ENCODE results near the gene GOLGB1.

GOLGB1 gene

DNA sequence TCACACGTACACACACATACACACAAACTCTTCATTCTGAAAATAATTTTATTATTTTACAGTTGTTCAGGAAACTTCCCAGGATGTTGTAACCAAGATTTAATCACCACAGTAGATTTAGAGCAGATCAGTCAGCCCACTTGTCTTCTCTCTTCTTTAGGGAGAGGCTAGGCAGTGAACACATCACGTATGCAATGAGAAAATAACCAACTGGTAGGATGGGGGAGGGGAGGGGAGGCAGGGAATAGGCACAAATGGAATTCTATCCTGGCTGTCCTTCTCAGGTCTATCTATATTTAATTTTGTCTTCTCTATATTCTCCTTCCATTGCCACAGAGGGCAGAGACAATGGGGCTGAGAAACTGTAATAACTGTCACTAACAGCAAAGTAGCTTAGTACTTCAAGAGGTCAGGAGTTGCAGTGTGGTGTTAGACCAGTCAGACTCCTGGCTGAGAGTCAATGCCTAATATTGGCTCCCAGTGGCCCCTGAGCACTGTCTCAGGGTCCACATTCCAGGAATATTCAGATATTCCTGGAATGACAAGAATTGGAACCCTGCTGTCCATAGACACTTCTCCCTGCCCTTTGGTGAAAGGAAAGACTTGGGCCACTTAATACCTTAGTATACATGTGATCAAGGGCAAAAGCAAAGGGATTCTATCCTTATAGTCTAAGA lies 86.2 kb downstream of the GOLGB1 start:
- Histone ChIP-seq H3K4me1 (ENCODE audit: control insufficient read depth, insufficient read depth, low read length) (no peaks in the 10 kb centered on the region), H3K36me3 (ENCODE audit: control insufficient read depth, insufficient read depth, low read length) (peaks cover 30% of the 10 kb centered on the region), H3K27ac (ENCODE audit: low read depth, low read length) (no peak overlapping the region)

DNA sequence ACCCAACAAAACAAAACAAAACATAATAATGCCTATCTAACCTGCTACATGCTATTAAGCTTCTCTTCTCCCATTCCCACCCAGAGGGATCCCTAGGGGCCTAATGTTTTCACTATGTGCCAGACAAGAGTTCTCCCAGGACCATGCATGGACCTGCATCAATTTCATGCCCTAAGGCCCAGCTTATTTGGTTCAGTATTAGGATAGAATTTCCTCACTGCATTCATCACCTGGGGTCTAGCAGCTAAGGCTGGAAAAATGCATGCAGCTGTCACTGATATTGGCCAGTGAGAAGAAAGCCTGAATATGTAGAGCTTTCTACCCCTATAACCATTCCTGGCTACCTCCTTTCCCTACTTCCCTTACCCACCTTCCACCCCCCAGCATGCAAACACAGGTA lies 86.8 kb downstream of the GOLGB1 start:
- H3K27ac ChIP-seq (ENCODE audit: low read depth, low read length) = no peak overlapping the region
- no peaks in the 10 kb centered on the region for H3K27me3 ChIP-seq (ENCODE audit: control insufficient read depth, insufficient read depth, low read length)
- peaks cover 27% of the 10 kb centered on the region for H3K36me3 ChIP-seq (ENCODE audit: control insufficient read depth, insufficient read depth, low read length)
- no peak overlapping the region for H3K9ac ChIP-seq (ENCODE audit: low read length)
- H3K4me1 ChIP-seq (ENCODE audit: control insufficient read depth, insufficient read depth, low read length) = no peaks in the 10 kb centered on the region
- H3K4me3 ChIP-seq (ENCODE audit: low read length) = no peak overlapping the region

More for the DNA sequence above, 86.2 kb downstream of the GOLGB1 start:
- H3K9ac ChIP-seq (ENCODE audit: low read length) = no peak overlapping the region
- H3K4me3 ChIP-seq (ENCODE audit: low read length) = no peak overlapping the region
- H3K27me3 ChIP-seq (ENCODE audit: control insufficient read depth, insufficient read depth, low read length) = no peaks in the 10 kb centered on the region

DNA sequence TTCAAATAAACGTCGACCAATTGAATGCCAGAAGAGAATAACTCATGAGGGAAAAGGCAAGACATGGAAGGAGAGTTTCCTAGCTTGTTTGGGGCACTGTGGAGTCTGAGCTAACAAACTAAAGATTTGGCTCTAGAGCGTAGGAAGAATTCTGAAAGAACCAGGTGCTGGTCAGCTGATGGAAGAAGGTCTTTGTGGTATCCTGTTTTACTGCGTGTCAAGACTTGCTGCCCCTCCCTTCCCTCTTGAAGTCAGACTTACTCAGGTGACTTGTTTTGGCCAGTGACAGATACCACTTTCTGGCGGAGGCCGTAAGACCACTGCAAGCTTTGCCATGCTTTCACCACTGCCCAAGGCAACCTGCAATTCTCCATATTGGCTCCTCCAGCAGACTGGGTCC lies 88.2 kb downstream of the GOLGB1 start:
- H3K4me1 ChIP-seq (ENCODE audit: control insufficient read depth, insufficient read depth, low read length) = no peaks in the 10 kb centered on the region
- H3K27ac ChIP-seq (ENCODE audit: low read depth, low read length) = peak overlapping the region; percentile 25
- no peak overlapping the region for H3K4me3 ChIP-seq (ENCODE audit: low read length)
- peaks cover 15% of the 10 kb centered on the region for H3K36me3 ChIP-seq (ENCODE audit: control insufficient read depth, insufficient read depth, low read length)
- no peak overlapping the region for H3K9ac ChIP-seq (ENCODE audit: low read length)
- no peaks in the 10 kb centered on the region for H3K27me3 ChIP-seq (ENCODE audit: control insufficient read depth, insufficient read depth, low read length)

DNA sequence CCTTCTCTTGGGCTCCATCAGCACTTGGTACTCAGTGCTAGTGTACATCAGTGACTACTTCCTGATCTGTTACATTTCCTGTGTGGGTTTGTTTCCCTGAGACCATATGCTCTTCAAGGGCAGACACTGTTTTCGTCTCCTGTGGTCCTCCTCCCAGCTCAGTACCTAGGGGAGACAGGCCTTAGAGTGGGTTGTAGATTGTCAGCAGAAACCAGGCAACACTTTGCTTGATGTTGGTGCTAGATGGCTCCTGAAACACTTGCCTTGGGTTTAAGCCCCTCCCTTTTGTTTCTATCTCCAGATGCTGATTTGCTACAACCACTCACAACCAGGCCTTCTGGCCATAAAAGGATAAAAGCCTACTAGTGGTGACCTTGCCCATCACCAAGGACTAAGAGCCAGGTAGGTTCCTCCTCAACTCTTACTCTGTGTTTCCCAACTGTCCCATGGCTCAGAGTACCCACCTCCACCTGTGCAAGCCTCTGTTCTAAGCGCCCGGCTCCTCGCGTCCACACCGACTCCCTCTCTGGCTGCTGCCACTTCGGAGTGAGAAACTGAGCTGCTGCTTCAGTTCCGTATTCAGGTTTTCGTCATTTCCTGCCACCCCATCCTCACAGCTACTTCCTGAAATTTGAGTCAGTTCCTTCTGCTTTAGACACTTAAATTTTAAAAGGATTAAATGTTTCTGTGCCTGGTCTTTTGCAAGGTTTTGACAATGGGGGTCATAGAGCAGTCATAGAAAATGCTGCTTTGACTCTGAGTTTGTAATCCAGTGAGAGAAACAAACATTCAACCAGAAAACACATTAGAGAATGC lies 89.0 kb downstream of the GOLGB1 start, which contains the start of gene HCLS1:
TSS of gene HCLS1 (minus strand) at position 548 of the 816 bp plus-strand sequence. CDS start 2,556 bp downstream, outside the sequence.
- Histone ChIP-seq H3K4me1 (ENCODE audit: control insufficient read depth, insufficient read depth, low read length) (no peaks in the 10 kb centered on the region), H3K4me3 (ENCODE audit: low read length) (peak within 1 kb of the TSS; percentile 53), H3K27me3 (ENCODE audit: control insufficient read depth, insufficient read depth, low read length) (no peaks in the 10 kb centered on the region), H3K36me3 (ENCODE audit: control insufficient read depth, insufficient read depth, low read length) (peaks cover 11% of the 10 kb centered on the region), H3K9ac (ENCODE audit: low read length) (peak within 1 kb of the TSS; percentile 56), H3K27ac (ENCODE audit: low read depth, low read length) (peak within 1 kb of the TSS; percentile 25)

DNA sequence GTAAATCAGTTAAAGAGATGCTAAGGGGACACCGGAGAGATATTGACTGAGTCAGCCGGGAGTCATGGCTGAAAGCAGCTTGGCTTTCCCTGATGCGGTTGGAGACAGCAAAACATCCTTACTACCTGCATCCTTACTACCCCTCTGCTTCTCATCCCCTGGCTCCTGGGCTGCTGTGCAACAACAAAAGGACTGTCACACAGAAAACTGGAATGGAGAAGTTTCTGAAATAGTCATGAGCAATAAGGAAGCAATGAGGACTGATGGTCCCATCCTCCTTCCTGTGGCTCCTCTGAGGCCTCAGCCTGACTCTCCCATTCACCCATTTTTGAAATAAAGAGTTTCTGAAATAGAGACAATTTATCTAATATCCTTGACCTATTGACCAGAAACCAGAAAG lies 90.0 kb downstream of the GOLGB1 start:
- peak overlapping the region; percentile 29 for H3K4me3 ChIP-seq (ENCODE audit: low read length)
- H3K27me3 ChIP-seq (ENCODE audit: control insufficient read depth, insufficient read depth, low read length) = no peaks in the 10 kb centered on the region
- no peak overlapping the region for H3K9ac ChIP-seq (ENCODE audit: low read length)
- H3K36me3 ChIP-seq (ENCODE audit: control insufficient read depth, insufficient read depth, low read length) = peaks cover 6% of the 10 kb centered on the region
- no peaks in the 10 kb centered on the region for H3K4me1 ChIP-seq (ENCODE audit: control insufficient read depth, insufficient read depth, low read length)
- H3K27ac ChIP-seq (ENCODE audit: low read depth, low read length) = no peak overlapping the region

DNA sequence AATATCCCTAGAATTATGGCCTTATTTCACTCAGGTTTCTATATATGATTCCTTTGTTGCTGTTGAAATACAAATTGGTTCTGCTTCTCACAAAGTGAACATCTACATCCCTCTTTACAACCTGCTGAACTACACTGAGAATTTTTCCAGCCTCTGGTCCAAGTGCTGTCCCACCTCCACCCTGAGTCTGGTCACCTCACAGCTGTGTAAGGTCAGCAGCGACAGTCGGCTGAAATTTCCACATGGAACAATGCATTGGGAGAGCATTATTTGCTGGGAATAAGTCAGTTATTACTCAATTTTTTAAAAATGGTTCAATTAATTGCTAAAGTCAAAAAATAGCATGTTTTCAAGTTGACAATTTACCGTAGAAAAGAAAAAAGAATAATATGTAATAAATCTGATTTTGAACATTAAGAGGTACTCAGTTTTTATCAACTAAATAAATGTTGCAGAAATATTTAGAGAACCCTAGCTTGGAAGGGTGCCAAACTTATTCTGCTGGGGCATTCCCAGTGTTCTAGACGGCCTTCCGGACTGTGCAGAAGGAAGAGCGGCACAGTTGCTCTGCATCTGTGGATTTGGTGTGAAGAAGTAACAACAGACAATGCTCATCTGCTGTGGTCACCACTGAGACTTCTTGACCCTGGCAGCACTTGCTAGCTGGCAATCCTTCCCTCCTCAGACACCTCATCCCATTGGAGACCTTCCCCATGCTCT lies 90.7 kb downstream of the GOLGB1 start:
- Histone ChIP-seq H3K27me3 (ENCODE audit: control insufficient read depth, insufficient read depth, low read length) (no peaks in the 10 kb centered on the region), H3K4me3 (ENCODE audit: low read length) (peak overlapping the region; percentile 29), H3K9ac (ENCODE audit: low read length) (no peak overlapping the region), H3K4me1 (ENCODE audit: control insufficient read depth, insufficient read depth, low read length) (no peaks in the 10 kb centered on the region), H3K27ac (ENCODE audit: low read depth, low read length) (no peak overlapping the region), H3K36me3 (ENCODE audit: control insufficient read depth, insufficient read depth, low read length) (peaks cover 4% of the 10 kb centered on the region)

DNA sequence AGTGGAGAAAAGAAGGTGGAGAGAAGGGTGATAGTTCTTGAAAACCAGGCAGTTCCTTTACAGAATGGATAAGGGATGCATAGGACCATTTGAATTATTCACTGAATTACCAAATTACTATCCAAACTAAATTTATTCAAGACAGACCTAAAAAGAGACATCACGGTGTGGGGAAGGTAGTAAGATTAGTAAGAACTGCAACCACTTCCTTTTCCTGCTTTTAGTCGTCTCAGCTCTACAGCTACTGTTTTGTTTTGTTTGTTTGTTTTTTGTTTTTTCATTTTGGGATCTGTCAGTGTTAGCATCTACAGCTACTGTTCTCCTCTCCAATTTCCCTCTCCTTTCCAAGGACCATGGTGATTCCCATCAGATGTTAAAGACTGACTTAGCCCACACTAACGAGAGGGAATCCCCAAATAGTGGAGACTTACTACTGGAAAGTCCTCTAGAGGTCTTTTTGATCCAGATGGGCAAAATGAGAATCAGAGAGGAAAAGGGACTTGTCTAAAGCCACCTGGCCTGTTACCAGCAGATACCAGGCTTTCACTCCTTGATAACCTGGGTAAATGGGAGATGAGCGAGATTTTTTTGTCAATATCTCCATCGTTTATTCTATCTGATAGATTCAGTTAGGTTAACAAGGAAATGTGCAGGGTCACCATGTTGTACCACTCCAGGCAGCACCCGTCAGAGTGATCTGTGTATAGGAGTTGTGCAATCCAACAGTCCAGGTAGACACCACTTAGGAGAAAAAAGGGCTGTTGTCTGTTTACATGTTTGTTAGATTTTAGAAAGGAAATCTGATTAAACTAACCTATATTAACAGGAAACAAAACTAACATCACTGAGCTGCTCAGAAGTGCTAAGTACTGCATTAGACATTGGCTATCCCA lies 94.8 kb downstream of the GOLGB1 start:
- H3K27me3 ChIP-seq (ENCODE audit: control insufficient read depth, insufficient read depth, low read length) = no peaks in the 10 kb centered on the region
- H3K27ac ChIP-seq (ENCODE audit: low read depth, low read length) = no peak overlapping the region
- no peak overlapping the region for H3K9ac ChIP-seq (ENCODE audit: low read length)
- H3K4me1 ChIP-seq (ENCODE audit: control insufficient read depth, insufficient read depth, low read length) = no peaks in the 10 kb centered on the region
- no peak overlapping the region for H3K4me3 ChIP-seq (ENCODE audit: low read length)
- H3K36me3 ChIP-seq (ENCODE audit: control insufficient read depth, insufficient read depth, low read length) = no peaks in the 10 kb centered on the region

DNA sequence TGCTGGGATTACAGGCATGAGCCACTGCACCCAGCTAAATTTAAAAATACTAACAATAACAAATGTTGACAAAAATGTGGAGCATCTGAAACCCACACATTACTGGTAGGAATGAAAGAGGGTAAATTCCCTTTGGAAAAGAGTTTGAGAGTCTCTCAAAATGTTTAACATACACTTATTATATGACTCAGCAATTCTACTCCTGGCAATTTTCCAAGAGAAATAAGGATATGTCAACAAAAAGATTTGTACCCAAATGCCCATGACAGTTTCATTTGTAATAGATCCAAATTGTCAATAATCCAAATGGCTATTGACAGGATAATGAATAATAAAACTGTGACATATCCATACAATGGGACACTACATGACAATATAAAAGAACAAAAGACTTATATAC lies 97.9 kb downstream of the GOLGB1 start:
- H3K9ac ChIP-seq (ENCODE audit: low read length) = no peak overlapping the region
- H3K4me1 ChIP-seq (ENCODE audit: control insufficient read depth, insufficient read depth, low read length) = no peaks in the 10 kb centered on the region
- no peak overlapping the region for H3K4me3 ChIP-seq (ENCODE audit: low read length)
- no peak overlapping the region for H3K27ac ChIP-seq (ENCODE audit: low read depth, low read length)
- H3K36me3 ChIP-seq (ENCODE audit: control insufficient read depth, insufficient read depth, low read length) = no peaks in the 10 kb centered on the region
- no peaks in the 10 kb centered on the region for H3K27me3 ChIP-seq (ENCODE audit: control insufficient read depth, insufficient read depth, low read length)

DNA sequence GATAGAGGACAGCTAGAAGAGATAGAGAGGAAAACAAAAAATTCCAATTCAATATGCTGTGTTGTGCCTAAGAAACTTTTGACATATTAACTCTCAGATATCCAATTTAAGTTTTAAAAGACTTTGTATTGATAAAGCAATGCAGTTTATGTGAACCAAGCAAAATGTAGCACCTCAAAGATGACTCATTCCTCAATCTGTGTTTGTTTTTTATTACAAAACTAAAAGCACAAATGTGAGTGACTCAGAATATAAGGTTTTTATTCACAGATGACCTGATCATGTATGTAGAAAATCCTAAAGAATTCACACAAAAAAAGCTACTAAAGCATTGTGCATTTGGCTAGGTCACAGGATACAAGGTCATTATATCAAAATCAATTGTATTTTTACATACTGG lies 99.9 kb downstream of the GOLGB1 start:
- Histone ChIP-seq H3K36me3 (ENCODE audit: control insufficient read depth, insufficient read depth, low read length) (no peaks in the 10 kb centered on the region), H3K4me1 (ENCODE audit: control insufficient read depth, insufficient read depth, low read length) (no peaks in the 10 kb centered on the region), H3K4me3 (ENCODE audit: low read length) (no peak overlapping the region), H3K27ac (ENCODE audit: low read depth, low read length) (no peak overlapping the region), H3K27me3 (ENCODE audit: control insufficient read depth, insufficient read depth, low read length) (no peaks in the 10 kb centered on the region), H3K9ac (ENCODE audit: low read length) (no peak overlapping the region)

DNA sequence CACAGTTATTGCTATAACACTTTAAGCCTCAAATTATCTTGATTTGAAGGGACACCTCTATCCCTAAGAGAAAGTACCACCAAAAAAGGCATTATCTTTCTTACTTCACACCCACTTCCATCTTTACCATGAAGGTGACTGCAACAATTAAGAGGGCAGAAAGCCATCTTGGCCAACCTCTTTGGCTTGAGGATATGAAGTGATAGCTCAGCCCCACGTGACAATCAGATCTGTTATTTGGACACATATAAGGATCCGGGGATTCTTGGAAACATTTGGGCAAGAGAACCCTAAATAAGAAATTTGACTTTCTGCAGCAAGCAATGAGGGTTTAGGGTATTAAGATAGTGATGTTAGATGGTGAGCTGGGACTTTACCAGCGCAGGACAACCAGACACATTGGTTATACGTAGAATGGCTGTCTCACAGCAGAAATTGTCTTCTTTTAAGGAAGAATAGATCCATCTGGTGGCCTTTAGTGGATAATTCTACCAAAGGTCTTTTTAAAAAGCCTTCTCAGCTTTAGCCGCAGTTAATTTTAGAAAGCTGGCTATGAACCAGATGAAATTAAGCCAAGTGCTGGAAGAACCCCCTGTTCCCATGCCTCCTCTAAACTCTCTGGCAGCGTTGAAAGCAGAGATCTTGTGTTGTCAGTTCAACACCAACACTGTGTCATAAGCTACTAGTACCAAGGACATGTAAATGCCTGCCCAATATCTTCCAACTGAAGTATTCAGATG lies 101.2 kb downstream of the GOLGB1 start:
- no peaks in the 10 kb centered on the region for H3K27me3 ChIP-seq (ENCODE audit: control insufficient read depth, insufficient read depth, low read length)
- no peaks in the 10 kb centered on the region for H3K36me3 ChIP-seq (ENCODE audit: control insufficient read depth, insufficient read depth, low read length)
- no peak overlapping the region for H3K9ac ChIP-seq (ENCODE audit: low read length)
- no peak overlapping the region for H3K27ac ChIP-seq (ENCODE audit: low read depth, low read length)
- no peaks in the 10 kb centered on the region for H3K4me1 ChIP-seq (ENCODE audit: control insufficient read depth, insufficient read depth, low read length)
- H3K4me3 ChIP-seq (ENCODE audit: low read length) = no peak overlapping the region

DNA sequence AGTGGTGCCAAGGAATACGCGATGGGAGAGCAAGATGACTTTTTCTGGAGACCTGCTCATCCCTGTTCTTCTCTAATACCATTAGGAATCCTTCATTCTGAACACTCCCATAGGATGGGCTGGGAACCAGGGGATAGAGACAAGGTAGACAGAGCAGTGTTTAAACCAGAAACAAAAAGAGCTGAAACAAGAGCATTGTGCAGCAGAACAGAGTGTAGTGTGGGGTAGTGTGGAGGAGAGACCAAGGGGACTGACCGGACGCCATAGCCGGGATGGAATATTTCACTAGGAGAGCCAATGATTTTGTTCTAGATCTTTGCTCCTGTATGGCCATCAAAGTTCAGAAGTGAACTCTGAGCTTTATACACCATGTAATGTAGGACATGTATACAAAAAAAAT lies 104.5 kb downstream of the GOLGB1 start:
- Histone ChIP-seq H3K36me3 (ENCODE audit: control insufficient read depth, insufficient read depth, low read length) (no peaks in the 10 kb centered on the region), H3K4me3 (ENCODE audit: low read length) (no peak overlapping the region), H3K9ac (ENCODE audit: low read length) (no peak overlapping the region), H3K27me3 (ENCODE audit: control insufficient read depth, insufficient read depth, low read length) (no peaks in the 10 kb centered on the region), H3K4me1 (ENCODE audit: control insufficient read depth, insufficient read depth, low read length) (no peaks in the 10 kb centered on the region), H3K27ac (ENCODE audit: low read depth, low read length) (no peak overlapping the region)
